ENCODE measurements around the gene BCL11A. TPM values are rescaled to one million over a fixed set of nuclear protein-coding genes. Genes with fewer than 3 reads are reported as not detected.

The BCL11A gene
- total RNA-seq, 1 experiment from 2014 or later = 91.4 TPM

DNA sequence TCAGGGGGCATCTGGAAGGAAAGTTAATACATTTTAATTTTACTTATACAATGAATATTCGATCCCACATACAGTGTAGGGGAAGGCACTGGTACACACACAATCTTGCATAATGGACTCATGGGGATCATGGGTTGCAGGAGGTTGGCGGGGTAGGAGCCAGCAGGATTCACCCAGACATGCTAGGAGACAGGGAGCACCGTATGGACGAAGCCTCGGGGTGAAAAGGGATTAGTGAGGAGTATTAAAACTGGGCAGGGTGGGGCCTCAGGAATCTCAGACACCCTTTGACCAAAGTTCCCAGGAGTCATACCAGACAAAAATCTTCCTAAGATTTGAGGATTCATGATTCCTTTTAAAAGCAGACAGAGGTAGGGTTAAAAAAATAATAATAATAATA is 140.8 kb downstream of the BCL11A start:
- Histone ChIP-seq H3K56ac (ENCODE audit: insufficient read length, low read depth, low read length) (no peak overlapping the region), H3K4me1 (ENCODE audit: insufficient read depth, low read length) (peaks cover 13% of the 10 kb centered on the region; the same call in 1 of the 2 replicates), H3K14ac (ENCODE audit: insufficient read depth, low read length) (no peak overlapping the region), H3K27me3 (ENCODE audit: insufficient read depth, low read length) (peaks cover 1% of the 10 kb centered on the region; the same call in 1 of the 2 replicates), H3K23ac (ENCODE audit: insufficient read length, low read depth, low read length) (no peak overlapping the region), H3K4ac (ENCODE audit: low read depth, low read length) (no peak overlapping the region), H3K79me1 (ENCODE audit: insufficient read depth, low read depth, low read length, poor library complexity, severe bottlenecking) (no peaks in the 10 kb centered on the region), H3K79me2 (ENCODE audit: insufficient read depth, low read length) (no peaks in the 10 kb centered on the region), H4K91ac (ENCODE audit: insufficient read length, low read depth, low read length) (no peak overlapping the region), H3K27ac (ENCODE audit: insufficient read length, low read depth, low read length) (no peak overlapping the region), H4K5ac (ENCODE audit: insufficient read length, low read depth, low read length) (no peak overlapping the region), H4K8ac (replicated peaks; ENCODE audit: insufficient read length, low read depth, low read length) (no peak overlapping the region), H2BK20ac (ENCODE audit: low read depth, low read length, poor library complexity, severe bottlenecking) (no peak overlapping the region), H2BK5ac (ENCODE audit: insufficient read length, low read length) (no peak overlapping the region), H3K9me3 (ENCODE audit: control insufficient read depth, low read depth, low read length) (no peaks in the 10 kb centered on the region), H2BK120ac (ENCODE audit: low read depth, low read length, poor library complexity, severe bottlenecking) (no peak overlapping the region), H3K18ac (ENCODE audit: insufficient read length, low read depth, low read length) (no peak overlapping the region), H3K23me2 (ENCODE audit: insufficient read length, low read depth, low read length, poor library complexity, severe bottlenecking) (no peaks in the 10 kb centered on the region), H3T11ph (ENCODE audit: low read length) (no peak overlapping the region), H3K4me2 (ENCODE audit: insufficient read depth, insufficient read length, low read length) (no peak overlapping the region), H4K20me1 (ENCODE audit: control insufficient read depth, insufficient read depth, insufficient read length) (no peaks in the 10 kb centered on the region), H3K9ac (ENCODE audit: extremely low read depth, insufficient read length, low read length) (no peak overlapping the region), H2BK15ac (ENCODE audit: low read depth, low read length) (no peak overlapping the region), H2AK5ac (ENCODE audit: insufficient read length, low read length) (no peak overlapping the region), H2BK12ac (ENCODE audit: insufficient read length, low read depth, low read length) (no peak overlapping the region), H2AFZ (ENCODE audit: low read length) (no peak overlapping the region)
- peaks cover 3 to 5% of the 10 kb centered on the region in 2 experiments; a peak in 1 of 5 replicates for H3K9me3 Mint-ChIP-seq
- peaks cover 15% of the 10 kb centered on the region for H3K27me3 Mint-ChIP-seq (ENCODE audit: low read depth)
- no CpG with 5 or more reads among the region's 5 CpGs for WGBS (ENCODE audit: extremely low coverage, insufficient read length, low lambda C conversion rate)
- no peak overlapping the region for H3K27ac Mint-ChIP-seq
- no peak for DNase-seq
- TF ChIP-seq, protein P1, sequence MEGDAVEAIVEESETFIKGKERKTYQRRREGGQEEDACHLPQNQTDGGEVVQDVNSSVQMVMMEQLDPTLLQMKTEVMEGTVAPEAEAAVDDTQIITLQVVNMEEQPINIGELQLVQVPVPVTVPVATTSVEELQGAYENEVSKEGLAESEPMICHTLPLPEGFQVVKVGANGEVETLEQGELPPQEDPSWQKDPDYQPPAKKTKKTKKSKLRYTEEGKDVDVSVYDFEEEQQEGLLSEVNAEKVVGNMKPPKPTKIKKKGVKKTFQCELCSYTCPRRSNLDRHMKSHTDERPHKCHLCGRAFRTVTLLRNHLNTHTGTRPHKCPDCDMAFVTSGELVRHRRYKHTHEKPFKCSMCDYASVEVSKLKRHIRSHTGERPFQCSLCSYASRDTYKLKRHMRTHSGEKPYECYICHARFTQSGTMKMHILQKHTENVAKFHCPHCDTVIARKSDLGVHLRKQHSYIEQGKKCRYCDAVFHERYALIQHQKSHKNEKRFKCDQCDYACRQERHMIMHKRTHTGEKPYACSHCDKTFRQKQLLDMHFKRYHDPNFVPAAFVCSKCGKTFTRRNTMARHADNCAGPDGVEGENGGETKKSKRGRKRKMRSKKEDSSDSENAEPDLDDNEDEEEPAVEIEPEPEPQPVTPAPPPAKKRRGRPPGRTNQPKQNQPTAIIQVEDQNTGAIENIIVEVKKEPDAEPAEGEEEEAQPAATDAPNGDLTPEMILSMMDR (conservative IDR thresholded peaks at IDR 0.05) = no peak
- H3K4me3 Mint-ChIP-seq = no peak overlapping the region
- H3K4me1 Mint-ChIP-seq = peaks cover 57% of the 10 kb centered on the region in 2 experiments
- H3K36me3 Mint-ChIP-seq (ENCODE audit: insufficient read depth in 1 of 3, low read depth in 3 of 3) = peaks cover 3 to 5% (median 5%) of the 10 kb centered on the region in 3 experiments; a peak in 6 of 7 replicates
